ENCODE data around the gene RIBC2.
"Not testable (repeated sequence)": the region's sequence is repeated elsewhere in the genome, so short reads cannot be mapped to it uniquely, and the experiment has no call there.

Gene RIBC2

GRCh38 chr22:45424241-45424731 lies 10.8 kb downstream of the RIBC2 start:
- peak in 1 of 51 donors; percentile 8 for DNase-seq

GRCh38 chr22:45425101-45425500 lies 11.6 kb downstream of the RIBC2 start:
- DNase-seq: no peak

DNA sequence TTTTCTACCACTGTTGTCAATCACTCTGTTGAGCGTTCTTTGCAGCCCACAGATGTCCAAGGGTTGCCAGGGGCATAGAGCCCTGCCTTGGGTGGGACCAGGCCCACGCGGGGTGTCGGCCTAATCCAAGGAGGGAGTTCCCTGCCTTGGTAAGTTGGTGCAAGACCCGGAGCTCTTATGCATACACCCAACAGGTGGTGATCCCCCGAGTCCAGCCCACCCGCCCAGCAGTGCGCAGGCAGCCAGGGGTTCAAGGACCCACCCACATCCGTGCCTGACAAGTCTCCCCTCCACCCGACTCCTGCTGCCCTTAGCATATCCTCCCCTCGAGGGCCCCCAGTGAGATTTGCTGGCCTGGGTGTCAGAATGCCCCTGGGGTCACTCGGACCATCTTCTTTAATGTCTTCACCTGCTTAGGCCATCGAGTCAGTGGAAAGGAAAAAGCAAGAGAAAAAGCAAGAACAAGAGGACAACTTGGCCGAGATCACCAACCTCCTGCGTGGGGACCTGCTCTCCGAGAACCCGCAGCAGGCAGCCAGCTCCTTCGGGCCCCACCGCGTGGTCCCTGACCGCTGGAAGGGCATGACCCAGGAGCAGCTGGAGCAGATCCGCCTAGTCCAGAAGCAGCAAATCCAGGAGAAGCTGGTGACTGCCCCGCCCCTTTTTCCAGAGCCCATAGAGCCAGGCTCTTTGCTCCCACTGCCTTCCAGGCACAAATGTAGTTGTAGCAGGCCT lies 12.2 kb downstream of the RIBC2 start:
- DNase-seq: no peak

DNA sequence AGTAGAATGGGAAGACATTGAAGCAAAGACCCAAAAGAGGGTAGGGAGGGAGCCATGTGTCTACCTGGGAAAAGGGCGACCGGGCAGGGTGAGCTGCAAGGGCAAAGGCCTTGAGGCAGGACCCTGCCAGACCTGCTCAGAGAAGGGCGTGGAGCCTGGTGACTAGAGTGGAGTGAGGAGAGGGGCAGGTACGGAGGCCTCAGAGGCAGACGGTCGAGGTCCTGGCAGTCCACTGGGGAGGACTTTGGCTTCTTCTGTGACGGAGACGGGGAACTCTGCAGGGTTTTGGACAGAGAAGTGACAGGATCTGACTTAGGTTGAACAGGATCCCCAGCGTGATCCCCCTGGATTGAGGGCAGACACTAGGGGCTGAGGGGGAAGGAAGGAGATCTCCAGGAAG lies 12.9 kb downstream of the RIBC2 start:
- no peak for DNase-seq

DNA sequence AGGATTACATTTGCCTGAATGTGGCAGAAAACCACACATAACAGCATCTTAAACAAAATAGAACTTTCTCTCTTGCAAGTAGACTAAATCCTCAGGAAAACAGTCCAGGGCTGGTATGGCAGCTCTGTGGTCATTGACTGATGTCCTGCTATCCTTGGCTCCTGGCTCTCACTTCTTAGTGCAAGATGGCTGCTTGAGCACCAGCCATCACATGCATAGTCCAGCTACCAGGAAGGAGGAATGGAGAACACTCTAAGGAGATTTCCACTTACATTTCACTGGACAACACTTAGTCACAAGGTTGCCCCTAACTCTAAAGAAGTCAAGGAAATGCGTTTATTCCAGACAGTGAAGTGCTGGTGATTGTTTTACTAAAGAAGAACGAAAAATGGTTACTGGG lies 13.6 kb downstream of the RIBC2 start:
- no peak for DNase-seq

DNA sequence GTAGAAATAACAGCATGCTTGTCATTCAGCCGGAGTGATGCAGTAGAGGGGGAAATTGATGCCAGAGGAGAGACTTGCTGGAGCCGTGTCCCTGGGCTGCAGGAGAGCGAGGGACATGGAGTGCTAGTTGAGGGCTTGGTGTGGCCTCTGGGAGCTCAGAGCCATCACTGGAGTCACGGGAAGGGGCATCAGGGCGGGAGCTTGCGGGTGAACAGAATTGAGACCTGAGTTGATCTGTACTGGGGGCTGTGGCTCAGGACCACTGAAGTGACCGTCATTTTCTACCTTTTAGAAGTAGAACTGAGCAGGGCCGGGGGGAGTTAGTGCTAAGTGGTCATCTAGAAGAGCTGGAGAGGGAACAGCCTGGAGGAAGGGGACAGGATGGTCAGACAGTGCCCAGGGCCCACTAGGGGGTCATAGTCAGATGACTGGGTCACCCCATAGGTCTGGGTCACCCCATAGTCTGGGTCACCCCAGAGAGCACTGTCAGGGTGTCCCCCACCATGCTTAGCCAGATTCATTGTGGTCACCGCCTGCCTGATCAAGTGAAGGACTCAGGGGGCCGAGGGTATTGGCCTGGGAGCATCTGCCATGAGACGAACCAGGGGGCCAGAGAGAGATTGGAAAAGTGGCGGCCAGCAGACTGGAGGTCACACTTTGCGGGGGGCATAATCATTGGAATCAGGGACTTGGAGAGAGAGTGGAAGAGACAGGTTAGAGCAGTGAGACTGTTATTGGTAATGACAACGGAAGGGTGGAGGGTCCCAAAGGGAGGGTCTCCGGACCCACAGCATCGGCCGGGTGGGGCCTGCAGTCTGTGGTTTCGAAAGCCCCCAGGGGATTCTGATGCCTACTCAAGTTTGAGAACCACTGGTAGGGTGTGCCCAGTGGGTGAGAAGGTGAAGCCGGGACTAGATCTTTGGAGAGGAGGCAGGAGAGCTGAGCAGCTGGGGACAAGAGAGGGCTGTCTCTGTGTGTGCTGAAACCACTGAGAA lies 15.2 kb downstream of the RIBC2 start:
- no peak for DNase-seq

DNA sequence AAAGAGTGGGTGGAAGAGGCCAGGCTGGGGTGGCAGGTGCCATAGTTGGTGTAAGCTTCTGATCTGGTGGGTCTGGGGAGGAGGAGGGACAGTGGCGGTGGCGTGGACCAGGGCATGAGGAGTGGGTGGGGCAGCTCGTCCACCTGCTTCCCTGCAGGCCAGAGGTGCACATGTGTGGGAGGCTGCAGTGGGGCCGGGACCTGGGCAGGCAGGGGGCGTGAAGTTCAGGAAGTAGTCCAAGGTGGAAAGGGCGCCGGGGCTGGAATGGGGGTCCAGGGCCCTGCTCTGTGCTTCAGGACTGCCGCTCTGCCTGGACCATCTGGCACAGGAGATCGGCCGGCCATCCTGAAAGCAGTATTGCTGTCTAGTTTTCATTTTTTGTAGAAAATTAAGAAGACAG lies 15.9 kb downstream of the RIBC2 start:
- DNase-seq: no peak

DNA sequence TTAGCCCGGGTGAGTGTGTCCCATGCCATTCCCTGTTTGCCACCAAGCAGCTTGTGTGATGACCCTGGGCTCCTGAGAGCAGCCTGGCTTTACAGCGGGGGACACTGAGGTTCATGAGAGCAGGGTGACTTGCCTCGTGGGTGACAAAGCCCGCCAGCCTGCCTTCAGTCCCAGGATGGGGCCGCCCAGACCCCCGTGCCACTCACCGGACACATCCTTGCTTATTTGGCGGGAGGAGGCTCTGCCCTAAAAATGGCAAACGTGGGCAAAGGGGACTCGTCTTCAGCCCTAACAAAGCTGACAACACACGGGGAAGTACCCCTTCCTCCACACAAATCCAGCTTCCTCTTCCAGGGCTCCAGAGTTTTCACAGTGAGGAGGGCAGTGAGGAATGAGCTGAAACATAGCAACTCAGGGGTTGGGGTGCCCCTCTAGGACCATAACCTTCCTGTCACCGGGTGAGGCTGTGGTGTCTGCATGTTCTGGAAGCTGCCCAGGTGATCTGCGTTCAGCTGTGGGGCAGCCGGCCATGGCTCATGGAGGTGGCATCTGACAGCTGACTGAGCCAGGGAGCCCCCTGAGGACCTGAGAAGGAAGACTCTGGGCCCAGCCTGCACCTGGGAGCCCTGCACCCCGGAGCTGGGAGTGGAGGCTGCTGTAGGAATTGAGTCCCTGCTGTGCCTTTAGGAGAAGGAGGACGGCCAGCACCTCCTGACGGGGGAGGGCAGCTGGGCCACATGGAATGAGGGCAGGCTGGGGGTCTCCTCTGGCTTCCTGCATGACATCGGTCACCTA lies 16.7 kb downstream of the RIBC2 start:
- no peak for DNase-seq

GRCh38 chr22:45430871-45431270 lies 17.4 kb downstream of the RIBC2 start:
- no peak for DNase-seq

- DNase-seq: no peak
Measured at GRCh38 chr22:45434981-45435380, 21.5 kb downstream of the RIBC2 start.

GRCh38 chr22:45435544-45436139 lies 22.1 kb downstream of the RIBC2 start:
- peak in 49 of 51 donors; percentile 11 to 87 (median 61) for DNase-seq

GRCh38 chr22:45436871-45437517 lies 23.5 kb downstream of the RIBC2 start:
- DNase-seq: not testable (repeated sequence)

GRCh38 chr22:45438336-45438735 lies 24.8 kb downstream of the RIBC2 start:
- no peak for DNase-seq

- not testable (repeated sequence) for DNase-seq
Measured at GRCh38 chr22:45440688-45441087, 27.2 kb downstream of the RIBC2 start.

GRCh38 chr22:45441138-45441537 lies 27.6 kb downstream of the RIBC2 start:
- DNase-seq: peak in 21 of 51 donors; percentile 1 to 38 (median 18)

DNA sequence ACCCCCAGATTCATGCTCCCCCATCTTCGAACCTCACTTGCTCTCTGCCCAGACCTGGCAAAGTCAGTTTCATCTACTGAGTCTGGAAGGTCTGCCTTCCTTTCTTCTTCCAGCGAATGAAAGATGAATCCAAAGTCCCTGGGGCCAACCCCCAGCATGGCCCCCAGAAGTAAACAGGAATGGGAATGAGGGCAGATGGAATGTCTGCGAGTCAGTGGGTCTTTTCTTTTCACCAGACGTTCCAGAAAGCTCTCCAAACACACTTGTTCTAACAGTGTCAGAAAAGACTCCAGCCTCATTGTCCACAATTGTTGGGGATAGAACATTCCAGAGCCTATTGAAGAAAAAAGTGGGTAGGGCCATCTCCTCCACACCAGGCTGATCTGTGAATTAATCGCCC lies 28.6 kb downstream of the RIBC2 start:
- DNase-seq: no peak

- no peak for DNase-seq
Measured at GRCh38 chr22:45444168-45444567, 30.7 kb downstream of the RIBC2 start.

- DNase-seq: no peak
Measured at GRCh38 chr22:45445031-45445710, 31.7 kb downstream of the RIBC2 start.

GRCh38 chr22:45446216-45446615 lies 32.7 kb downstream of the RIBC2 start:
- no peak for DNase-seq

GRCh38 chr22:45447596-45447995 lies 34.1 kb downstream of the RIBC2 start:
- DNase-seq: not testable (repeated sequence)

Data from hypothalamus (tissue), 51 donors.